Left lung (tissue), 10 donors: Measurements from ENCODE around the gene EML1. TPM values are rescaled to one million over a fixed set of nuclear protein-coding genes. Genes with fewer than 3 reads are reported as not detected.

ENCODE experiments used
- ATAC-seq: fragments of 200-7000 bp; cut with Tn5 transposase; one replicate; pipeline ENCODE4 v1.9.1; 2020; ENCODE audit warnings: moderate library complexity
- DNase-seq, 4 donors: peaks; one replicate each; pipeline ENCODE4 v3.0.0-alpha.2; 2013 to 2020
- H3K27ac ChIP-seq, 2 donors: fragments of 200-600 bp; sonication (generic) in 1 of 2; one replicate each; pipeline versions ENCODE4 v1.5.0 to v1.8.0; 2020 to 2021
- H3K27me3 ChIP-seq, 2 donors: fragments of 200-600 bp; sonication (generic) in 1 of 2; one replicate each; pipeline versions ENCODE4 v1.5.0 to v1.8.0; 2020 to 2021
- H3K36me3 ChIP-seq, 2 donors: fragments of 200-600 bp; sonication (generic) in 1 of 2; one replicate each; pipeline versions ENCODE4 v1.5.0 to v1.8.0; 2020 to 2021
- H3K4me1 ChIP-seq, 2 donors: fragments of 200-600 bp; one replicate each; pipeline ENCODE4 v1.8.0; 2021
- H3K4me3 ChIP-seq, 2 donors: fragments of 200-600 bp; sonication (generic) in 1 of 2; one replicate each; pipeline versions ENCODE4 v1.5.0 to v1.8.0; 2020 to 2021; ENCODE audit warnings: mild to moderate bottlenecking in 1 of 2
- H3K9me3 ChIP-seq, 2 donors: fragments of 200-600 bp; sonication (generic) in 1 of 2; one replicate each; pipeline versions ENCODE4 v1.5.0 to v1.8.0; 2020 to 2021
- CTCF ChIP-seq, 2 donors: fragments of 200-600 bp; sonication (generic) in 1 of 2; IDR thresholded peaks; one replicate each; pipeline versions ENCODE4 v1.5.0 to v1.8.0; 2021; ENCODE audit warnings: antibody characterized with exemption in 2 of 2
- intact Hi-C, 2 donors: fragments of 100-400 bp; cut with DNase I; formaldehyde crosslinking; loops; one replicate each; pipeline versions ENCODE4 v1.11.2 to v1.14.2; 2022
- polyA plus RNA-seq, 6 donors: library from polyadenylated mRNA; unstranded; fragments of 120-200 nt; gene quantifications; one replicate each; pipeline ENCODE4 v1.2.1, GENCODE V29; 2013; ENCODE audit not compliant: insufficient read length in 6 of 6
- total RNA-seq, 2 donors: library from RNA; stranded (reverse); fragmentation: NEBNext Ultra II Directional; extraction: Animal tissue kit (Norgen Biotek cat#: 25700); gene quantifications; one replicate each; pipeline ENCODE4 v1.2.1, GENCODE V29; 2021
- donor health status: DM: no; HTN: yes; CAD: no.
- donor health status: DM: no; HTN: no; CAD: no.

The EML1 gene
- total and polyA plus RNA-seq, 8 donors: 24.6 to 48.6 (median 42.2) TPM

- Histone ChIP-seq H3K36me3 (no peaks in the 10 kb centered on the region), H3K4me3 (no peak overlapping the region), H3K27me3 (no peaks in the 10 kb centered on the region), H3K27ac (no peak overlapping the region), H3K4me1 (no peaks in the 10 kb centered on the region), H3K9me3 (no peaks in the 10 kb centered on the region)
- no peak for TF ChIP-seq CTCF (IDR thresholded peaks at IDR 0.05)
- intact Hi-C loops: no loop called here
- DNase-seq (no peak), ATAC-seq (no peak)
These were observed 60.0 kb downstream of the EML1 start for GRCh38 chr14:99853206-99853605.

GRCh38 chr14:99854831-99855230 is 61.6 kb downstream of the EML1 start:
- DNase-seq (no peak), ATAC-seq (no peak)
- intact Hi-C loops: no loop called here
- Histone ChIP-seq H3K36me3 (no peaks in the 10 kb centered on the region), H3K4me1 (no peaks in the 10 kb centered on the region), H3K4me3 (no peak overlapping the region), H3K27me3 (no peaks in the 10 kb centered on the region), H3K9me3 (no peaks in the 10 kb centered on the region), H3K27ac (no peak overlapping the region)
- TF ChIP-seq CTCF (IDR thresholded peaks at IDR 0.05): no peak

GRCh38 chr14:99855271-99855670 is 62.1 kb downstream of the EML1 start:
- Histone ChIP-seq H3K9me3 (no peaks in the 10 kb centered on the region), H3K4me3 (no peak overlapping the region), H3K36me3 (no peaks in the 10 kb centered on the region), H3K27me3 (no peaks in the 10 kb centered on the region), H3K4me1 (no peaks in the 10 kb centered on the region), H3K27ac (no peak overlapping the region)
- DNase-seq (no peak), ATAC-seq (no peak)
- no peak for TF ChIP-seq CTCF (IDR thresholded peaks at IDR 0.05)
- intact Hi-C loops: no loop called here

- no peaks in the 10 kb centered on the region for H3K4me1 ChIP-seq
- no peaks in the 10 kb centered on the region for H3K9me3 ChIP-seq
- H3K27me3 ChIP-seq: no peaks in the 10 kb centered on the region
- TF ChIP-seq CTCF (IDR thresholded peaks at IDR 0.05): no peak
- H3K27ac ChIP-seq: no peak overlapping the region
- DNase-seq (no peak), ATAC-seq (no peak)
- no peak overlapping the region for H3K4me3 ChIP-seq
- no peaks in the 10 kb centered on the region for H3K36me3 ChIP-seq
- intact Hi-C loops: no loop called here
These were observed 64.3 kb downstream of the EML1 start for GRCh38 chr14:99857551-99857950.

- H3K4me1 ChIP-seq: no peaks in the 10 kb centered on the region
- H3K9me3 ChIP-seq: no peaks in the 10 kb centered on the region
- no peak overlapping the region for H3K4me3 ChIP-seq
- peaks cover 0 to under 1% of the 10 kb centered on the region in 2 donors for H3K36me3 ChIP-seq
- no peak for DNase-seq
- intact Hi-C loops: no loop called here
- no peak for TF ChIP-seq CTCF (IDR thresholded peaks at IDR 0.05)
- ATAC-seq: no peak
- no peaks in the 10 kb centered on the region for H3K27me3 ChIP-seq
- no peak overlapping the region for H3K27ac ChIP-seq
These were observed 67.0 kb downstream of the EML1 start for GRCh38 chr14:99860219-99860618.
